Upper lobe of left lung (tissue), 6 donors: Measurements from ENCODE around the gene MFN1. TPM values are rescaled to one million over a fixed set of nuclear protein-coding genes. Genes with fewer than 3 reads are reported as not detected.
A peak's percentile ranks its signal among the peaks of the same experiment; 100 is the strongest.

ENCODE experiments used
- ATAC-seq, 2 donors: fragments of 200-7000 bp; cut with Tn5 transposase; one replicate each; pipeline ENCODE4 v1.9.1; 2022; ENCODE audit warnings: mild to moderate bottlenecking in 2 of 2, moderate library complexity in 2 of 2; ENCODE audit not compliant: low FRiP score in 2 of 2
- DNase-seq, 2 donors: peaks; one replicate each; pipeline ENCODE4 v3.0.0-alpha.2; 2019 to 2020
- H3K27ac ChIP-seq, 4 donors: fragments of 200-600 bp; sonication (generic); one replicate each; pipeline ENCODE4 v1.5.1; 2016 to 2019
- H3K27me3 ChIP-seq, 4 donors: fragments of 200-600 bp; sonication (generic); one replicate each; pipeline ENCODE4 v1.5.1; 2017 to 2019
- H3K36me3 ChIP-seq, 4 donors: fragments of 200-600 bp; sonication (generic); one replicate each; pipeline ENCODE4 v1.5.1; 2016 to 2019
- H3K4me1 ChIP-seq, 4 donors: fragments of 200-600 bp; sonication (generic); one replicate each; pipeline ENCODE4 v1.5.1; 2018 to 2019
- H3K4me3 ChIP-seq, 4 donors: fragments of 200-600 bp; sonication (generic); one replicate each; pipeline ENCODE4 v1.5.1; 2017 to 2019; ENCODE audit warnings: mild to moderate bottlenecking in 2 of 4, moderate library complexity in 1 of 4
- H3K9me3 ChIP-seq, 4 donors: fragments of 200-600 bp; sonication (generic); one replicate each; pipeline ENCODE4 v1.5.1; 2018 to 2019
- EP300 ChIP-seq, 4 donors: sonication (generic); formaldehyde crosslinking; IDR thresholded peaks; one replicate each; pipeline ENCODE4 v1.5.1; 2017; ENCODE audit warnings: antibody characterized with exemption in 4 of 4, control low read depth in 2 of 4
- POLR2A ChIP-seq, 4 donors: fragments of 450-650 bp; IDR thresholded peaks; one replicate each; pipeline ENCODE4 v1.5.1; 2016 to 2017; ENCODE audit warnings: antibody characterized with exemption in 4 of 4, mild to moderate bottlenecking in 2 of 4
- POLR2AphosphoS5 ChIP-seq, 2 donors: sonication (generic); formaldehyde crosslinking; IDR thresholded peaks; one replicate each; pipeline ENCODE4 v1.5.1; 2017; ENCODE audit warnings: antibody characterized with exemption in 2 of 2
- WGBS, 2 donors: methylation state at CpG; one replicate each; pipeline ENCODE4 v1.1.5; 2017 to 2018; 5-methylcytosine and 5-hydroxymethylcytosine counted together
- total RNA-seq, 6 donors: library from RNA; depleted of rRNA in 4 of 6; stranded (reverse); fragments of >200 nt in 4 of 6; gene quantifications; one replicate each; pipeline versions ENCODE4 v1.1.0 to v1.2.1, GENCODE V29; 2016 to 2021
- TF ChIP-seq, protein P1 (sequence below), 6 experiments: fragments of 450-650 bp in 4 of 6; fragments of 200-600 bp in 2 of 6; sonication (generic) in 2 of 6; IDR thresholded peaks; one replicate each; pipeline ENCODE4 v1.5.1; 2016 to 2019; ENCODE audit warnings: antibody characterized with exemption in 6 of 6
- donor health status: DM: no; HTN: no; CAD: no; lungs with moderate emphysema.
- donor health status: DM: no; HTN: yes; CAD: no; lungs with severe emphysema.

Gene MFN1
- total RNA-seq, 6 donors from 2014 or later: 36.0 to 62.6 (median 47.8) TPM

DNA sequence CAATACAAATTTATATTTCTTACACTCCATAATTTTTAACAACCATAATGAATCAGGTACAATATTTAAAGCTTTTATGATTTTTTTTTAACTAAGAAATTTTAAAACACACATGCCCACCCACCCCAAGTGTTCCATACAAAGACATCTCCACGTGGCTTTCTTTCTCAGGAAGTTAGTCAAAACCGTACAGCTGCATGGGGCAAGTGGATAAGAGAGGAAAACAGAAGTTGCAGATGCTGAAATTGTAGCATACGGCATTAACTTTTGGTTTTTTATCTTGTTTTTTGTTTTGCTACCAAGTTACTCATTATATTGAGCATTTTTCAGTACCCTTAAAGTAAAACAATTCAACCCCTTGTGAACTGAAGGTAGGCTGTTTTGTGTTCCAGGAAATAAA is 89.0 kb downstream of the MFN1 start:
- Histone ChIP-seq H3K36me3 (no peaks in the 10 kb centered on the region), H3K27ac (peak overlapping the region in 3 of 4 donors; percentile 30 to 58 (median 50)), H3K4me1 (peaks cover 13 to 49% (median 32%) of the 10 kb centered on the region in 4 donors), H3K4me3 (no peak overlapping the region), H3K27me3 (no peaks in the 10 kb centered on the region), H3K9me3 (no peaks in the 10 kb centered on the region)
- no peak for ATAC-seq
- no peak for DNase-seq
- TF ChIP-seq POLR2AphosphoS5 (IDR thresholded peaks at IDR 0.05) (no peak), POLR2A (IDR thresholded peaks at IDR 0.05) (no peak), EP300 (IDR thresholded peaks at IDR 0.05) (no peak)
- TF ChIP-seq, protein P1, sequence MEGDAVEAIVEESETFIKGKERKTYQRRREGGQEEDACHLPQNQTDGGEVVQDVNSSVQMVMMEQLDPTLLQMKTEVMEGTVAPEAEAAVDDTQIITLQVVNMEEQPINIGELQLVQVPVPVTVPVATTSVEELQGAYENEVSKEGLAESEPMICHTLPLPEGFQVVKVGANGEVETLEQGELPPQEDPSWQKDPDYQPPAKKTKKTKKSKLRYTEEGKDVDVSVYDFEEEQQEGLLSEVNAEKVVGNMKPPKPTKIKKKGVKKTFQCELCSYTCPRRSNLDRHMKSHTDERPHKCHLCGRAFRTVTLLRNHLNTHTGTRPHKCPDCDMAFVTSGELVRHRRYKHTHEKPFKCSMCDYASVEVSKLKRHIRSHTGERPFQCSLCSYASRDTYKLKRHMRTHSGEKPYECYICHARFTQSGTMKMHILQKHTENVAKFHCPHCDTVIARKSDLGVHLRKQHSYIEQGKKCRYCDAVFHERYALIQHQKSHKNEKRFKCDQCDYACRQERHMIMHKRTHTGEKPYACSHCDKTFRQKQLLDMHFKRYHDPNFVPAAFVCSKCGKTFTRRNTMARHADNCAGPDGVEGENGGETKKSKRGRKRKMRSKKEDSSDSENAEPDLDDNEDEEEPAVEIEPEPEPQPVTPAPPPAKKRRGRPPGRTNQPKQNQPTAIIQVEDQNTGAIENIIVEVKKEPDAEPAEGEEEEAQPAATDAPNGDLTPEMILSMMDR (IDR thresholded peaks at IDR 0.05): no peak
- 34% methylated on average over 3 of the region's 3 CpGs for WGBS, 2 donors

DNA sequence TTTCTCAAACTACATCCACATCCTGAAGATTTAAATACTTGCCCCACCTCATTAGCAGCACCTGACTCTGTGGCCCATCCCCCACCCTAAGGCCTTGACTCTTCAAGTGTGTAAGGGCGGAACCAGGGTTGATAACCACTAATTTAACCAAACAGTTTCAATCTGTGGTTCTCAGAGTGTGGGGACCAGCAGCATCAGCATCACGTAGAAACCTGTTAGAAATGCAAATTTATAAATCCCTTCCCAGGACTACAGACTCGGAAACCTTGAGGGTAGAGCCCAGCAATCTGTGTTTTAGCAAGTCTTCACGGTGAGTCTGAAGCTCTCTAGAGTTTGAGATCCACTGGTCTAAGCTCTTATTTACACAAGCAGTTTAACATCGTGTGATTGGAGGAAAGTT is 91.3 kb downstream of the MFN1 start:
- no peak for ATAC-seq
- H3K27me3 ChIP-seq: no peaks in the 10 kb centered on the region
- TF ChIP-seq POLR2A (IDR thresholded peaks at IDR 0.05) (no peak), POLR2AphosphoS5 (IDR thresholded peaks at IDR 0.05) (no peak), EP300 (IDR thresholded peaks at IDR 0.05) (no peak)
- TF ChIP-seq, protein P1 (IDR thresholded peaks at IDR 0.05): no peak
- H3K4me3 ChIP-seq: no peak overlapping the region
- 57 to 59% methylated on average over 5 of the region's 5 CpGs for WGBS, 2 donors
- H3K9me3 ChIP-seq: no peaks in the 10 kb centered on the region
- H3K4me1 ChIP-seq: peaks cover 10 to 27% (median 16%) of the 10 kb centered on the region in 4 donors
- peak overlapping the region in 2 of 4 donors; percentile 15 to 55 for H3K27ac ChIP-seq
- peaks cover 0 to 7% (median 0%) of the 10 kb centered on the region in 4 donors for H3K36me3 ChIP-seq
- DNase-seq: no peak

Other genes starting within 250 kb of the MFN1 start
- gene PIK3CA, start 199.4 kb upstream of the MFN1 start, total RNA-seq: 10 to 100 TPM in 5 of 6 donors, 1 to 10 TPM in 1; 7.3 to 37.6 (median 23.5) TPM
- gene KCNMB3, start 96.6 kb upstream of the MFN1 start, total RNA-seq: 1 to 10 TPM; 1.3 to 3.1 (median 2.0) TPM
- gene ZNF639, start 24.7 kb upstream of the MFN1 start, total RNA-seq: 10 to 100 TPM; 12.0 to 57.3 (median 23.7) TPM
- 10 to 100 TPM; 19.8 to 45.2 (median 28.6) TPM for gene GNB4, start 103.8 kb downstream of the MFN1 start, total RNA-seq
- gene ACTL6A, start 215.2 kb downstream of the MFN1 start, total RNA-seq: 10 to 100 TPM; 17.2 to 47.3 (median 30.7) TPM